ENCODE results near the gene RPRD2.

Gene RPRD2

GRCh38 chr1:150474869-150475268, 110.9 kb downstream of the RPRD2 start:
- no peak for DNase-seq

- DNase-seq: no peak
These were observed 112.8 kb downstream of the RPRD2 start for GRCh38 chr1:150476754-150477153.

- DNase-seq: no peak
These were observed 113.4 kb downstream of the RPRD2 start for GRCh38 chr1:150477320-150477719.

GRCh38 chr1:150477733-150478132, 113.8 kb downstream of the RPRD2 start:
- DNase-seq: no peak

GRCh38 chr1:150479370-150479769, 115.4 kb downstream of the RPRD2 start:
- no peak for DNase-seq

- no peak for DNase-seq
These were observed 116.0 kb downstream of the RPRD2 start for GRCh38 chr1:150479927-150480352.

- DNase-seq: no peak
These were observed 120.5 kb downstream of the RPRD2 start for GRCh38 chr1:150484431-150484830.

- no peak for DNase-seq
These were observed 120.9 kb downstream of the RPRD2 start for GRCh38 chr1:150484861-150485260.

GRCh38 chr1:150486966-150487762, 123.2 kb downstream of the RPRD2 start, which contains the start of gene TARS2:
TARS2 (plus strand) TSS chr1:150487419; CDS start chr1:150487451, 32 bp downstream.
- peak; percentile 97 for DNase-seq

GRCh38 chr1:150487763-150488115, 123.8 kb downstream of the RPRD2 start:
- no peak for DNase-seq

- no peak for DNase-seq
These were observed 129.2 kb downstream of the RPRD2 start for GRCh38 chr1:150493175-150493574.

- DNase-seq: no peak
These were observed 134.4 kb downstream of the RPRD2 start for GRCh38 chr1:150498342-150498741.

- no peak for DNase-seq
These were observed 141.5 kb downstream of the RPRD2 start for GRCh38 chr1:150505431-150505830.

- no peak for DNase-seq
These were observed 144.2 kb downstream of the RPRD2 start, which contains the start of gene ECM1 for GRCh38 chr1:150507912-150508864. ECM1 (plus strand) TSS chr1:150508109; CDS start chr1:150508210, 101 bp downstream.

GRCh38 chr1:150508982-150509381, 145.0 kb downstream of the RPRD2 start:
- no peak for DNase-seq

GRCh38 chr1:150511551-150511950, 147.6 kb downstream of the RPRD2 start:
- DNase-seq: no peak

GRCh38 chr1:150511985-150512660, 148.2 kb downstream of the RPRD2 start:
- DNase-seq: no peak

GRCh38 chr1:150512846-150513245, 148.9 kb downstream of the RPRD2 start:
- DNase-seq: no peak

- no peak for DNase-seq
These were observed 149.4 kb downstream of the RPRD2 start for GRCh38 chr1:150513351-150513791.

- no peak for DNase-seq
These were observed 150.3 kb downstream of the RPRD2 start for GRCh38 chr1:150514260-150514659.

GRCh38 chr1:150514913-150515327, 151.0 kb downstream of the RPRD2 start:
- no peak for DNase-seq

GRCh38 chr1:150515328-150516049, 151.5 kb downstream of the RPRD2 start, which contains the start of gene FALEC:
FALEC (plus strand) TSS chr1:150515752.
- peak; percentile 93 for DNase-seq
